GM12892 (cell line): ENCODE measurements around the gene MAGI2.

ENCODE experiments used
- POLR2A ChIP-seq: IDR thresholded peaks from 2 replicates; pipeline ENCODE4 v1.6.1; 2011; ENCODE audit warnings: low read depth, low read length, control low read depth
- POLR2AphosphoS5 ChIP-seq: IDR thresholded peaks from 2 replicates; pipeline ENCODE4 v1.6.1; 2011; ENCODE audit warnings: low read depth, low read length, control low read depth

- no peak for TF ChIP-seq POLR2A
- no peak for TF ChIP-seq POLR2AphosphoS5
Measured at GRCh38 chr7:78539825-78540224, 913.6 kb downstream of the MAGI2 start.
